Dermis blood vessel endothelial cell (primary cell): Measurements from ENCODE around the gene ZNF358. TPM values are rescaled to one million over a fixed set of nuclear protein-coding genes. Genes with fewer than 3 reads are reported as not detected.

Experiments used
- DNase-seq: peaks from one replicate; pipeline ENCODE4 v3.0.0; 2010
- total RNA-seq: library from RNA; depleted of rRNA; stranded (reverse); fragments of >200 nt; gene quantifications from 2 replicates; pipeline ENCODE4 v1.2.3, GENCODE V29; 2014

ZNF358 gene
- total RNA-seq, 1 donor from 2014 or later, result 20.9 TPM

- no peak for DNase-seq
Measured at GRCh38 chr19:7489609-7490044, 26.3 kb upstream of the ZNF358 start.

DNA sequence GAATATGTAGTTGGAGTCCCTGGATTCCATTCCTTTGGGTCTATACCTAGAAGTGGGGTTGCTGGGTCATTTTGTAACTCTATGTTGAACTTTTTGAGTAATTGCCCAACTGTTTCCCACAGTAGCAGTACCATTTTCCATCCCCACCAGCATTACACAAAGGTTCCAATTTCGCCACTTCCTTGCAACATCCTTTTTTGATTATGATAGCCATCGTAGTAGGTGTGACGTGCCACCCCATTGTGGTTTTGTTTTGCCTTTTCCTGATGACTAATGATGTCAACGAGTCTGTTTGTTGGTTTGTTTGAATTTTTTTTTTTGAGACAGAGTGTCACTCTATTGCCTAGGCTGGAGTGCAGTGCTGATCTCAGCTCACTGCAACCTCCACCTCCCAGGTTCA lies 23.8 kb upstream of the ZNF358 start:
- peak; percentile 94 for DNase-seq

- DNase-seq, result peak; percentile 74
Measured at GRCh38 chr19:7492558-7492957, 23.3 kb upstream of the ZNF358 start.

GRCh38 chr19:7494416-7495098 lies 21.3 kb upstream of the ZNF358 start:
- DNase-seq, result peak; percentile 53

GRCh38 chr19:7497292-7497691 lies 18.6 kb upstream of the ZNF358 start:
- peak; percentile 57 for DNase-seq

DNA sequence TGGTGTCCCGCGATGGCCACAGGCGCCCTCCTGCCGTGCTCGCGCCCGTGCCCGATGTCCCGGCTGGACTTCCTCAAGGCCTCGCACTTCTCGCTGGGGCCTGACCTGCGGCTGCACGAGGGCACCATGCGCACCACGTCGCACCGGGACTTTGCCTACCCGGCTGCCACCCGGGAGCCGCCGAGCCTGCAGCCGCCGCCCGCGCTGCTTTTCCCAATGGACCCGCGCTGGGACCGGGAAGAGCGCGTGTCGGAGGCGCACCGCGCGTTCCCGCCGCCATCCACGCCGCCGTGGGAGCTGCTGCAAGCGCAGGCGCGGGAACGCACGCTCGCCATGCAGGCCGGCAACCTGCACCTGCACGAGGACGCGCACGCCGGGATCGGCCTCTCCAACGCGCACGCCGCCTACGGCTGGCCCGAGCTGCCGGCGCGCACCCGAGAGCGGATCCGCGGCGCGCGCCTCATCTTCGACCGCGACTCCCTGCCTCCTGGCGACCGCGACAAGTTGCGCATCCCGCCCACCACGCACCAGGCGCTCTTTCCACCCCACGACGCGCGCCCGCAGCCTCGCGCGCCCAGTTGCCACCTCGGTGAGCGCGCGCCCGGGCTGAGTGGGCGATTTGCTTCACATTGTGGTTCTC lies 15.0 kb upstream of the ZNF358 start:
- DNase-seq, result peak; percentile 73

GRCh38 chr19:7502552-7502951 lies 13.4 kb upstream of the ZNF358 start:
- no peak for DNase-seq

GRCh38 chr19:7504684-7505083 lies 11.2 kb upstream of the ZNF358 start:
- DNase-seq, result no peak

DNA sequence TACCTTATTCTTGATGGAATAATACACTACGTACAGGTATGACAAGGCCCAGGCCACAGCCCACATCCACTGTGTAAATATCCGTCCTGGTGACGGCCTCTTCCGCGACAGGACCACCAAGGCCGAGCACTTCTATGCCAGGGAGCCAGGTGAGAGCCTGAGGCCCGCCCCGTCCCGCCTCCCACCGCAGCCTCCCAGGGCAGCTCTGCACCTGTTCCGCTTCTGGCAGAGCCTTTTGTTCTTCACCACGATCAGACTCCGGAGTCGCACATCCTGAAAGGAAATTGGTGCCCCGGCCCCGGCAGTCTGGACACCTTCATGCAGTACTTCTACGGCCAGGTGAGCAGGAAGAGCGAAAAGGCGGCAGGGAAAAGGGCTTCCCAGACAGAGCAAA lies 10.6 kb upstream of the ZNF358 start:
- no peak for DNase-seq

DNA sequence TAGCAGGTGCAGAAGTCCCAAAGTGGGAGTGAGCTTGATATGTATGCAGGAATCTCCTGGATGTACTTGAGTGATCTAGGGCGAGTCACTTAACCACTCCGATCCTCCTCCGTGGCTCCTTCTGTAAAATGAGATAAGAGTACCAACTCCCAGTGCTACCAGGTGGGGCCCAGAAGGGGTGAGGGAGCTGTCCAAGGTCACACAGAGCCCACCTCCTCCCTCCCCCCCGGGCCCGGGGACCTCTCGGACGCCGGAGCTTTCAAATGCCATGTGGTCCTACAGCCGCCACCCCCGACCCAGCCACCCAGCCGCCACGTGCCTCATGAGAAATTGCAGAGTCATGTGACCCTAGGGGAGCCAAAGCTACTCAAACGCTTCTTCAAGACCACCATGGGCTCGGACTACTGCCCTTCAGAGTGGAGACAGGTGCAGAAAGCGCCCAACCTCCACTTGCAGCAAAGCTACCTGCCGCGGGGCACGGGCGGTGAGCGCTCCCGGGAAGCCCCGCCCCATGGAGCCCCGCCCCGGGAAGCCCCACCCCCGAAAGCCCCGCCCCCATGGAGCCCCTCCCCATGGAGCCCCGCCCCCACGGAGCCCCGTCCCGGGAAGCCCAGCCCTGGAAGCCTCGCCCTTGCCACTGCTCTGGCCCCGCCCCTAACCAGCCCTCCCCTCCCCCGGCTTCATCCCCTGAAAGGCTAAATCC lies 10.1 kb upstream of the ZNF358 start:
- peak; percentile 4 for DNase-seq

DNA sequence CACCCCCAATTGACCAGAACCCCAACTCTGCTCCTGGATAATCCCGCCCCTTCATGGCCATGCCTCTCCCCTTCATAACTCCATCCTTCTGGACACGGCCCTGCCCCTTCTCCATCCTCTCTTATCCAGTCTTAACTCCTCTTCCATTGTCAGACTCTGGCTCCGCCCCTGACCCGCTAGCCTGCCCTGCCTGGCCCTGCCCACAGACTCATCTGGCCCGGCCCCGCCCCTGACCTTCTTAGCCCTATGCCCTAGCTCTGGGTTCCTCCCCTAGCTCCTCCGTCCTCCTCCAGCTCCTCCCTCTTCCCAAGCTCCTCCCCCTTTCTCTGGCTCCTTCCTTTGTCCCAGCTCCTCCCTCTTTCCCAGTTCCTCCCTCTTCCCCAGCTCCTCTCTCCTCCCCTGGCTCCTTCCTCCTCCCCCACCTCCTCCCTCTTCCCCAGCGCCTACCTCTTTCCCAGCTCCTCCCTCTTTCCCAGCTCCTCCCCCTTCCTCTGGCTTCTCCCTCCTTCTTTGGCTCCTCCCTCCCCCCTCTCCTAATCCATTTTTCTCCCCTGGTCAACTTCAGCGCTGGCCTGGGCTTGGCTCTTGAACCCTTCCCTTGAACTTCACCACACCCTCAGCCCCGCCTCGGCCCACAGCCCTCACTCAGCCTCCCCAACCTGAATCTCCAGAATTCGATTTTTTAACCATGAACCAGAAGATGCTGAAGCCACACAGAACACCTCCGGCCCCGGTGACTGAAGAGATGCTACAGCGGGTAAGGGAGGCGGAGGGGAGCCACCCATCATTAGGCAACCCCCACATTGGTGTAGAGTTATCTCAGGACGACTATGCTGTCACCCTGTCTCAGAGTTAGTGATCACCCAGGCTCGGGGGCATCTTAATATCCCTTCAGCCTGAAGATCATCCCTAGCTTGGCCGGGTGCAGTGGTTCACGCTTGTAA lies 9.2 kb upstream of the ZNF358 start:
- peak; percentile 83 for DNase-seq

DNA sequence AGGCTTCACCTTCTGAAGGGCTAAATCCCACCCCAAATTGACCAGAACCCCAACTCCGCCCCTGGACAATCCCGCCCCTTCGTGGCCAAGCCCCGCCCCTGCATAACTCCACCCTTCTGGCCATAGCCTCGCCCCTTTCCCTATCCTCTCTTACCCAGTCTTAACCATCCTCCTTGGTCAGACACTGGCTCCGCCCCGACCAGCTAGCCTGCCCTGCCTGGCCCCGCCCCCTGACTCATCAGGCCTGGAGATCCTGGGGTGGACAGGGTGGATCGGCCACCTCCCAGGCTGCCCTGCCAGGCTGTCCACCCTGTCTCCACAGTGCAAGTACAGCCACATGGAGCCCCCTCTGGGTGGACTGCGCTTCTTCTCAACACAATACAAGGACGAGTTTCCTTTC lies 8.0 kb upstream of the ZNF358 start:
- peak; percentile 89 for DNase-seq

GRCh38 chr19:7509625-7510024 lies 6.3 kb upstream of the ZNF358 start:
- peak; percentile 19 for DNase-seq

- peak; percentile 15 for DNase-seq
Measured at GRCh38 chr19:7512400-7512851, 3.5 kb upstream of the ZNF358 start.

- DNase-seq, result no peak
Measured at GRCh38 chr19:7513809-7514642, 1.9 kb upstream of the ZNF358 start.

DNA sequence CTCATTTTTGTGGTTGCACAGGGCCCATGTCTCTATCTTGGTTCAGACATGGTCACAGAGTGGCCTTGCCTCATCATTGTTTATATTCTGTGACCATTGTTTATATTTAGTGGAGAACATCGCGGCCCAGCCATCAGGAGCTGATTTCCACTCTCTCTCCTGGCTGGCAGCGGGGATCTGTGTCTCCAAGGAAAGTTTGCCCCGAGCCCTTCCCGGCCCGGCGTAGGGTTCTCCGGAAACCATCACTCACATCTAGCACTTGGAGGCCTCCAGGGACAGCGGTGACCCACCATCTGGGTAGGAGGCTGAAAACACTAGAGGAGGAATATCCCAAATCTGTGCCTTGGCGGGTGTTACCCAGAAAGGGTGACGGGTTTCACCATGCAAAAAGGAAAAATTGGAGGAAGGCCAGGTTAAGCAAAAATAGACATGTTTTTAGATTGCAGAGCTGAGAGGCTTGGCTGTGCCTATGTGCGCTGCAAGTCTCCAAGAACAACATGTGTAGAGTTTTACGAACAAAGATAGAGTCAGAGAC lies 726 bp upstream of the ZNF358 start:
- DNase-seq, result peak; percentile 8

DNA sequence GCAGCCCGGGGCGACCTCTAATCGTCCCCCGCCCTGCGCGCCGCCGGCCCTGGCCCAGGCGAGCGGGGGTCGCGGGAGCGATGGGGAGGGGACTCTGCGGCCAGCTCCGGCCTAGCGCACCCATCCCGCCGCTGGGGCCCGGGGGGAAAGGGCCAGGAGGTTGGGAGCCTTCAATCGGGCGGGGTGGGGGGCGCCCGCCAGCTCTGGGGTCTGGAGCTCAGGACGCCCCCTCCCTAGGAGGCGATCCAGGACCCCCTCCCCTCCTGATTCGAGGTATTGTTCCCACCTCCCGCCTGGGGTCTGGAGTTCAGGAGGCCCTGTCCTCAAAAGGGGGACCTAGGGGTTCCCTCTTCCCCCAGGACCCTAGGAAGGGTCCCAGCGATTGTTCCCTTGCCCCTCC lies 430 bp downstream of the ZNF358 start:
- no peak for DNase-seq

- peak; percentile 15 for DNase-seq
Measured at GRCh38 chr19:7516878-7517277, 975 bp downstream of the ZNF358 start.

DNA sequence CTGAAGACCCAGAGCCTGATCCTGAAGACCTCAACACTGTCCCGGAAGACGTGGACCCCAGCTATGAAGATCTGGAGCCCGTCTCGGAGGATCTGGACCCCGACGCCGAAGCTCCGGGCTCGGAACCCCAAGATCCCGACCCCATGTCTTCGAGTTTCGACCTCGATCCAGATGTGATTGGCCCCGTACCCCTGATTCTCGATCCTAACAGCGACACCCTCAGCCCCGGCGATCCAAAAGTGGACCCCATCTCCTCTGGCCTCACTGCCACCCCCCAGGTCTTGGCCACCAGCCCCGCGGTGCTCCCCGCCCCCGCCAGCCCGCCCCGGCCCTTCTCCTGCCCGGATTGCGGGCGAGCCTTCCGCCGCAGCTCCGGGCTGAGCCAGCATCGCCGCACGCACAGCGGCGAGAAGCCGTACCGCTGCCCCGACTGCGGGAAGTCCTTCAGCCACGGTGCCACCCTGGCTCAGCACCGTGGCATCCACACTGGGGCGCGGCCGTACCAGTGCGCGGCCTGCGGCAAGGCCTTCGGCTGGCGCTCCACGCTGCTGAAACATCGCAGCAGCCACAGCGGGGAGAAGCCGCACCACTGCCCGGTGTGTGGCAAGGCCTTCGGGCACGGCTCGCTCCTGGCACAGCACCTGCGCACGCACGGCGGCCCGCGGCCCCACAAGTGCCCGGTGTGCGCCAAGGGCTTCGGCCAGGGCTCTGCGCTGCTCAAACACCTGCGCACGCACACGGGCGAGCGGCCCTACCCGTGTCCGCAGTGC lies 3.6 kb downstream of the ZNF358 start:
- DNase-seq, result no peak
